Duodenal mucosa (tissue), 2 donors: ENCODE data around the gene KRT6B.

Source experiments
- H3K27ac ChIP-seq: one replicate; pipeline ENCODE4 v1.7.0; 2013; ENCODE audit warnings: low read depth, low read length
- H3K27me3 ChIP-seq, 2 donors: one replicate each; pipeline ENCODE4 v1.7.0; 2013; ENCODE audit warnings: low read length in 2 of 2, control low read depth in 1 of 2; ENCODE audit not compliant: insufficient read depth in 2 of 2, control insufficient read depth in 1 of 2
- H3K36me3 ChIP-seq, 2 donors: one replicate each; pipeline ENCODE4 v1.7.0; 2013; ENCODE audit warnings: low read length in 2 of 2, control low read depth in 1 of 2; ENCODE audit not compliant: insufficient read depth in 2 of 2, control insufficient read depth in 1 of 2
- H3K4me1 ChIP-seq, 2 donors: one replicate each; pipeline ENCODE4 v1.7.0; 2013; ENCODE audit warnings: low read length in 2 of 2, control low read depth in 1 of 2; ENCODE audit not compliant: insufficient read depth in 2 of 2, control insufficient read depth in 1 of 2
- H3K4me3 ChIP-seq, 2 donors: one replicate each; pipeline ENCODE4 v1.7.0; 2013; ENCODE audit warnings: low read length in 2 of 2, low read depth in 1 of 2
- H3K9ac ChIP-seq, 2 donors: one replicate each; pipeline ENCODE4 v1.7.0; 2013; ENCODE audit warnings: low read length in 2 of 2, low read depth in 1 of 2
- H3K9me3 ChIP-seq, 2 donors: one replicate each; pipeline ENCODE4 v1.7.0; 2013; ENCODE audit warnings: low read length in 2 of 2, control low read depth in 1 of 2; ENCODE audit not compliant: control insufficient read depth in 1 of 2

The KRT6B gene

GRCh38 chr12:52438305-52439301 is 13.3 kb downstream of the KRT6B start:
- Histone ChIP-seq H3K36me3 (no peaks in the 10 kb centered on the region), H3K9ac (no peak overlapping the region), H3K27me3 (peaks cover 0 to 5% of the 10 kb centered on the region in 2 donors), H3K9me3 (no peaks in the 10 kb centered on the region), H3K27ac (no peak overlapping the region), H3K4me3 (no peak overlapping the region), H3K4me1 (peaks cover 26 to 32% of the 10 kb centered on the region in 2 donors)

- Histone ChIP-seq H3K4me3 (no peak overlapping the region), H3K9me3 (no peaks in the 10 kb centered on the region), H3K27me3 (peaks cover 5% of the 10 kb centered on the region in 2 donors), H3K4me1 (peaks cover 26 to 32% of the 10 kb centered on the region in 2 donors), H3K9ac (no peak overlapping the region), H3K27ac (no peak overlapping the region), H3K36me3 (no peaks in the 10 kb centered on the region)
Observed at GRCh38 chr12:52437508-52437907, 14.4 kb downstream of the KRT6B start.

GRCh38 chr12:52436828-52437474 is 15.0 kb downstream of the KRT6B start:
- Histone ChIP-seq H3K27ac (no peak overlapping the region), H3K36me3 (no peaks in the 10 kb centered on the region), H3K4me3 (no peak overlapping the region), H3K27me3 (peaks cover 5 to 8% of the 10 kb centered on the region in 2 donors), H3K9me3 (no peaks in the 10 kb centered on the region), H3K9ac (no peak overlapping the region), H3K4me1 (peaks cover 26 to 32% of the 10 kb centered on the region in 2 donors)

GRCh38 chr12:52436000-52436827 is 15.7 kb downstream of the KRT6B start:
- Histone ChIP-seq H3K4me3 (no peak overlapping the region), H3K27ac (no peak overlapping the region), H3K4me1 (peaks cover 21 to 32% of the 10 kb centered on the region in 2 donors), H3K9ac (no peak overlapping the region), H3K36me3 (no peaks in the 10 kb centered on the region), H3K9me3 (no peaks in the 10 kb centered on the region), H3K27me3 (peaks cover 4 to 5% of the 10 kb centered on the region in 2 donors)

- Histone ChIP-seq H3K27me3 (peaks cover 4 to 5% of the 10 kb centered on the region in 2 donors), H3K36me3 (no peaks in the 10 kb centered on the region), H3K4me3 (no peak overlapping the region), H3K9ac (no peak overlapping the region), H3K9me3 (no peaks in the 10 kb centered on the region), H3K27ac (no peak overlapping the region), H3K4me1 (peaks cover 21 to 32% of the 10 kb centered on the region in 2 donors)
Observed at GRCh38 chr12:52435659-52435999, 16.3 kb downstream of the KRT6B start.

GRCh38 chr12:52434760-52435530 is 17.0 kb downstream of the KRT6B start:
- peaks cover 21 to 32% of the 10 kb centered on the region in 2 donors for H3K4me1 ChIP-seq
- H3K27ac ChIP-seq, result no peak overlapping the region
- H3K27me3 ChIP-seq, result peaks cover 4 to 5% of the 10 kb centered on the region in 2 donors
- no peaks in the 10 kb centered on the region for H3K9me3 ChIP-seq
- no peaks in the 10 kb centered on the region for H3K36me3 ChIP-seq
- H3K9ac ChIP-seq, result no peak overlapping the region
- no peak overlapping the region for H3K4me3 ChIP-seq

- no peak within 1 kb of the TSS for H3K9ac ChIP-seq
- H3K27me3 ChIP-seq, result peaks cover 4 to 5% of the 10 kb centered on the region in 2 donors
- no peak within 1 kb of the TSS for H3K27ac ChIP-seq
- no peaks in the 10 kb centered on the region for H3K36me3 ChIP-seq
- H3K4me1 ChIP-seq, result peaks cover 21 to 32% of the 10 kb centered on the region in 2 donors
- no peaks in the 10 kb centered on the region for H3K9me3 ChIP-seq
- no peak within 1 kb of the TSS for H3K4me3 ChIP-seq
Observed at GRCh38 chr12:52434081-52434733, 17.7 kb downstream of the KRT6B start, which contains the start of gene KRT75. KRT75 (minus strand) TSS chr12:52434371; CDS start chr12:52434304, 67 bp downstream.

GRCh38 chr12:52433501-52434080 is 18.4 kb downstream of the KRT6B start:
- no peaks in the 10 kb centered on the region for H3K9me3 ChIP-seq
- no peaks in the 10 kb centered on the region for H3K36me3 ChIP-seq
- peaks cover 4 to 5% of the 10 kb centered on the region in 2 donors for H3K27me3 ChIP-seq
- H3K4me1 ChIP-seq, result peaks cover 18 to 28% of the 10 kb centered on the region in 2 donors
- no peak overlapping the region for H3K27ac ChIP-seq
- H3K9ac ChIP-seq, result no peak overlapping the region
- H3K4me3 ChIP-seq, result no peak overlapping the region
